SK-N-SH treated with all-trans-retinoic acid at 6 μM for 48 hours (cell line): ENCODE measurements around the gene CTRB1.

ENCODE experiments used
- ARNTL ChIP-seq: fragments of 450-650 bp; formaldehyde crosslinking; IDR thresholded peaks from 2 replicates; pipeline ENCODE4 v1.5.0; 2020; ENCODE audit warnings: low read depth, mild to moderate bottlenecking, moderate library complexity, borderline replicate concordance
- CSRNP3 ChIP-seq: fragments of 250-450 bp; sonication (Bioruptor Pico); IDR thresholded peaks from 2 replicates; pipeline ENCODE4 v1.5.1; 2021; ENCODE audit warnings: mild to moderate bottlenecking, moderate library complexity
- GLIS3 ChIP-seq: fragments of 250-450 bp; sonication (Bioruptor Pico); IDR thresholded peaks from 2 replicates; pipeline ENCODE4 v1.5.0; 2020; ENCODE audit warnings: mild to moderate bottlenecking, moderate library complexity
- RARB ChIP-seq: fragments of 250-450 bp; sonication (Bioruptor Pico); IDR thresholded peaks from 2 replicates; pipeline ENCODE4 v1.8.0; 2021; ENCODE audit warnings: mild to moderate bottlenecking, moderate library complexity
- SNAI2 ChIP-seq: fragments of 250-450 bp; sonication (Bioruptor Pico); IDR thresholded peaks from 2 replicates; pipeline ENCODE4 v1.5.0; 2020; ENCODE audit warnings: mild to moderate bottlenecking, moderate library complexity
- ZC3H10 ChIP-seq: fragments of 250-450 bp; sonication (Bioruptor Pico); IDR thresholded peaks from 2 replicates; pipeline ENCODE4 v1.5.1; 2021; ENCODE audit warnings: mild to moderate bottlenecking, moderate library complexity
- ZFP30 ChIP-seq: fragments of 450-650 bp; formaldehyde crosslinking; IDR thresholded peaks from 2 replicates; pipeline ENCODE4 v1.5.0; 2022; ENCODE audit warnings: mild to moderate bottlenecking, moderate library complexity
- ZNF565 ChIP-seq: fragments of 450-650 bp; formaldehyde crosslinking; conservative IDR thresholded peaks from 2 replicates; pipeline ENCODE4 v1.5.0; 2020; ENCODE audit warnings: low read depth, mild to moderate bottlenecking, moderate library complexity
- ZNF70 ChIP-seq: fragments of 450-650 bp; formaldehyde crosslinking; IDR thresholded peaks from 2 replicates; pipeline ENCODE4 v1.5.0; 2020; ENCODE audit warnings: mild to moderate bottlenecking, moderate library complexity
- TF ChIP-seq, protein P1 (sequence below): fragments of 250-450 bp; sonication (Bioruptor Pico); IDR thresholded peaks from 2 replicates; pipeline ENCODE4 v1.8.0; 2020; ENCODE audit warnings: mild to moderate bottlenecking, moderate library complexity, borderline replicate concordance
- TF ChIP-seq, protein P2 (sequence below): fragments of 250-450 bp; sonication (Bioruptor Pico); IDR thresholded peaks from 2 replicates; pipeline ENCODE4 v1.5.1; 2020; ENCODE audit warnings: low read depth, mild to moderate bottlenecking, moderate library complexity

DNA sequence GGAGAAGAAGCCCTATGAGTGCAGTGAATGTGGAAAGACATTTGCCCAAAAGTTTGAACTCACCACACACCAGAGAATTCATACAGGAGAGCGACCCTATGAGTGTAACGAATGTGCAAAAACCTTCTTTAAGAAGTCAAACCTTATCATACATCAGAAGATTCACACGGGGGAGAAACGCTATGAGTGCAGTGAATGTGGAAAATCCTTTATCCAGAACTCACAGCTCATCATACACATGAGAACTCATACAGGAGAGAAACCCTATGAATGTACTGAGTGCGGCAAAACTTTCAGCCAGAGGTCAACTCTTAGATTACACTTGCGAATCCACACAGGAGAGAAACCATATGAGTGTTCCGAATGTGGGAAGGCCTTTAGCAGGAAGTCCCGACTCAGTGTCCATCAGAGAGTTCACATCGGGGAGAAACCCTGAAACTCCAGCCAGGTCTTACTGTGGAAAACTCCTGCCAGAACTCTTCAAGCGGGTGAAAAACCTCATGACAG lies 48.8 kb upstream of the CTRB1 start:
- TF ChIP-seq ZNF565 (CRISPR knock-in tag): no peak
- no peak for TF ChIP-seq ZFP30
- no peak for TF ChIP-seq ARNTL (CRISPR knock-in tag)
- no peak for TF ChIP-seq CSRNP3 (CRISPR knock-in tag)
- no peak for TF ChIP-seq SNAI2 (CRISPR knock-in tag)
- no peak for TF ChIP-seq ZC3H10
- TF ChIP-seq GLIS3 (CRISPR knock-in tag): no peak
- TF ChIP-seq, protein P1, sequence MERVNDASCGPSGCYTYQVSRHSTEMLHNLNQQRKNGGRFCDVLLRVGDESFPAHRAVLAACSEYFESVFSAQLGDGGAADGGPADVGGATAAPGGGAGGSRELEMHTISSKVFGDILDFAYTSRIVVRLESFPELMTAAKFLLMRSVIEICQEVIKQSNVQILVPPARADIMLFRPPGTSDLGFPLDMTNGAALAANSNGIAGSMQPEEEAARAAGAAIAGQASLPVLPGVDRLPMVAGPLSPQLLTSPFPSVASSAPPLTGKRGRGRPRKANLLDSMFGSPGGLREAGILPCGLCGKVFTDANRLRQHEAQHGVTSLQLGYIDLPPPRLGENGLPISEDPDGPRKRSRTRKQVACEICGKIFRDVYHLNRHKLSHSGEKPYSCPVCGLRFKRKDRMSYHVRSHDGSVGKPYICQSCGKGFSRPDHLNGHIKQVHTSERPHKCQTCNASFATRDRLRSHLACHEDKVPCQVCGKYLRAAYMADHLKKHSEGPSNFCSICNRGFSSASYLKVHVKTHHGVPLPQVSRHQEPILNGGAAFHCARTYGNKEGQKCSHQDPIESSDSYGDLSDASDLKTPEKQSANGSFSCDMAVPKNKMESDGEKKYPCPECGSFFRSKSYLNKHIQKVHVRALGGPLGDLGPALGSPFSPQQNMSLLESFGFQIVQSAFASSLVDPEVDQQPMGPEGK: no peak
- TF ChIP-seq, protein P2, sequence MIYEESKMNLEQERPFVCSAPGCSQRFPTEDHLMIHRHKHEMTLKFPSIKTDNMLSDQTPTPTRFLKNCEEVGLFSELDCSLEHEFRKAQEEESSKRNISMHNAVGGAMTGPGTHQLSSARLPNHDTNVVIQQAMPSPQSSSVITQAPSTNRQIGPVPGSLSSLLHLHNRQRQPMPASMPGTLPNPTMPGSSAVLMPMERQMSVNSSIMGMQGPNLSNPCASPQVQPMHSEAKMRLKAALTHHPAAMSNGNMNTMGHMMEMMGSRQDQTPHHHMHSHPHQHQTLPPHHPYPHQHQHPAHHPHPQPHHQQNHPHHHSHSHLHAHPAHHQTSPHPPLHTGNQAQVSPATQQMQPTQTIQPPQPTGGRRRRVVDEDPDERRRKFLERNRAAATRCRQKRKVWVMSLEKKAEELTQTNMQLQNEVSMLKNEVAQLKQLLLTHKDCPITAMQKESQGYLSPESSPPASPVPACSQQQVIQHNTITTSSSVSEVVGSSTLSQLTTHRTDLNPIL: no peak
- no peak for TF ChIP-seq RARB (CRISPR knock-in tag)
- no peak for TF ChIP-seq ZNF70 (CRISPR knock-in tag)
